Stimulated activated CD8-positive, alpha-beta memory T cell treated with anti-CD3 and anti-CD28 coated beads, Interleukin-15, amount 100 ng/mL, for 4 hours (primary cell): Measurements from ENCODE around the gene CLRN1.

ENCODE experiments used
- DNase-seq, 2 donors: peaks; one replicate each; pipeline ENCODE4 v3.0.0-alpha.2; 2020; ENCODE audit warnings: low read depth in 2 of 2

Gene CLRN1

GRCh38 chr3:150975992-150976368 is 3.5 kb upstream of the CLRN1 start:
- DNase-seq, result no peak

- DNase-seq, result no peak
Measured at GRCh38 chr3:150975086-150975991, 2.8 kb upstream of the CLRN1 start.

DNA sequence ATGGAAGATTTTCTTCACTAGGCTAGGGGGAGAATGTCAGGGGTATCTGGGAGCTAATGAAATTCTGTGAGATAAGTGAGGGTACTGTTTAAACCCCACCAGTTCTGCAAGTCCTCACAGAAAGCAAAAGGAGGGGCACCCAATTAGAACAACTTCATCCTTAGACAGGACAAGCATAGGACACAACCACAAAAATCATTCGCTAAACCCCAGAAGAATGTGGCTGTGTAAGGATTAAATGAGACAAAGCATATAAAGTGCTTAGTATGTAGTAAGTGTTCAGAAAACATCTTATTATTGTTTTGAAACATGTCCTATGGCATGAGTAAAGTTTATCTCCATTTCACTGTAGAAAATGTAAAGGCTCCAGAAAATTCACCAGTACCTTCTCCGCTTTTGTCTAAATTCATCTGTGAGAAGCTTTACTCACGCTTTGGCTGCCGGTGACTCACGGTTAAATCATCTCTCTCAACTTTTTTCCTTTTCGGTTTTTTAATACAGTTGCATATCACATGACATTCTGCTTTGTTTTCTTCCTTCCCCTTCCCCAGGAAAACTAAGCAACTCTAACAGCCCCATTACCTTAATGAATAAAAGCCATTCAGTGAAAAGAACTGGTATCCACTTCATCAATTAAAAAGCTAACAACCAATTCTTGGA is 1.7 kb downstream of the CLRN1 start:
- no peak for DNase-seq

- DNase-seq, result no peak
Measured at GRCh38 chr3:150968341-150969035, 4.0 kb downstream of the CLRN1 start.

GRCh38 chr3:150965436-150965835 is 7.1 kb downstream of the CLRN1 start:
- DNase-seq, result no peak

DNA sequence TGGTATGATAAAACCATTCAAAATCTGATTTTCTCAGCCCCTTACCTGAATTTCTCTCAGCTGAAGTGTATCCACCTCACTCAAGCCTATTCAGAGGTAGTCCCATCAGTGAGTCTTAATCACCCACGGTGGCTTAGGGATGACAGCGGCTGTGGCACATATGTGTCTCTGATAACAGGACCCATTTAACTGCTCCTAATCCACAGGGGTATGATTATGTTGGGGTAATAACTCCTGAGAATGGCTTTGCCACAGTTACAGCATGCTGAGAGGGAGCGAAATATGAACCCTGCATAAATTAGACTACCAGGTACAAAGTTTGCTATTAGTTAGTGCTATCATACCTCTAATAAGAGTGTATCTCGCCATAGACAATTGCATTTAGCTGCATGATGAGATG is 10.6 kb downstream of the CLRN1 start:
- no peak for DNase-seq

DNA sequence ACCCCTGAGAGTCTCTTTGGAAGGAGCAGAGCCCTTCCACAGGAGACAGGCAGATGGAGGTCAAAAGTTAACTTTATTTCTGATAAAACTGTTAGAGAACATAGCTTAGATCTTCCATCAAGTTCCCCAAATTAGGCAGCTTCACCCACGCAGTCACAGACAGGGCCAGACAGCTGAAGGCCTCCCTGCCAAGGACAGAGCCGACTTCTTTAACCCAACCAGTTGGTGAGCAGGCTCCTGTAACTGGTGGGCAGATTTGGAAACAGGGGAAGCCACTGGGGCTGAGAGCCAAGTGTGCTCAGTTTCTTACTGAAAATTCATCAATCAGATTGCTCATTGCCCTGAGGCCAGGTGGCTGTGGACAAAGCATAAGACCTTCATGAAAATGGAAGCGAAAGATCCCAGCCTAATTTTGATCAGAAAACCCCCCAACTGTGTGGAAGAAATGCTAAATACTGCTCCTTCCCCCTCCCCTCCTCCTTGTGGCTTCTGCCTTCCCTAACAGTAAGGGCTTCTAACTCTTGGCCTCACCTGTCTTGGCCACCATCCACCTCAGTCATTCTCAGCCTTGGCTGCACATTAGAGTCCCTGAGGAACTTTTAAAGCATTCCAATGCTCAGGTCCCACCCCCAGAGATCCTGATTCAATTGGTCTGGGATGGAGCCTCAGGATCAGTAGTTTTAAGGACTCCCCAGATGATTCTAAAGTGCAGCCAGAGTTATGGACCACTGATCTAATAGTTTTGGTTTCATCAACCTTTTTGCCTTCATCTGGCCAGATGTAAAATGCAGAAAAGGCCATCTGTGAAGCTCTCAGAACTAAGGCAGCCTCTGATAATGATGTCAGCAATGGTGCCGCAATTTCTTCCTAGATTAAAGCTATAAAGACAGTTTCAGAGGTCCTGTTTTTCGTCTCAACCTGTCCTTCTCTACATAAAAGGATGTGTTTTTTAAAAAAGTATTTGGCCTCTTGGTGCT is 11.5 kb downstream of the CLRN1 start:
- DNase-seq, result no peak

- DNase-seq, result no peak
Measured at GRCh38 chr3:150958683-150959082, 13.8 kb downstream of the CLRN1 start.

- DNase-seq, result no peak
Measured at GRCh38 chr3:150956376-150956775, 16.2 kb downstream of the CLRN1 start.

GRCh38 chr3:150951923-150952322 is 20.6 kb downstream of the CLRN1 start:
- DNase-seq, result no peak

DNA sequence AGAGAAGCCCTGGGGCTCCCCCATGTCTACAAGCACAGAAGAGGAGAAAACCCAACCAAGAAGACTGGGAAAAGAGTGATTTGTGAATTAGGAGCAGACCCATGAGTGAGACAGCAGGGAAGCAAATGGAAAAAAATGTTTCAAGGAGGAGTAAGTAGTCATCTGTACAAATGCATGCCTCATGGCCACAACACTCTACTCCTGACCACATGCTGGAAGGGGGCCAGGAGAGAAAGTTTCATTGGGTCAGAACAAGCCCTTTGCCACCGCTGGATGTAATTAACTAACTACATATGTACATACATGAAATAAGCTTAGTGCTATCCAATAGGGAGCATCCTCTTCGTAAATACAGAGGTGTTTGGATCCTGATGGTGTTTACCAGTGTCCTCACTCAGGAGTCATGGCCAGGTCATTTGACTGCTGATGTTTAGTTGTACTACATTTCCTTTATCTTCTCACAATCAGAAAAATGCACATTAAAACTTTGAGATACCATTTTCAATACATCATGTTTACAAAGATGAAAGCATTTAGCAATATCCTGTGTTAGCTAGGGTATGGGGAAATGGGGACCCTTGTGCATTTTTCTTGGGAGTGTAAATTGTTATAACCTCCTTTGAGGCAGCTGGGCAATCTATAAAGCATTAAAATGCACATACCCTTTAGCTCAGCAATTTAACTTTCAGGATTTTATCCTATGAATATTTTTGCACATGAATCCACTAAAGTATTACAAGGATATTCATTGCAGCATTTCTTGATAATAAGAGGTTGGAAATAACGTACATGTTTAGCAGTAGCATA is 27.1 kb downstream of the CLRN1 start:
- DNase-seq, result no peak

DNA sequence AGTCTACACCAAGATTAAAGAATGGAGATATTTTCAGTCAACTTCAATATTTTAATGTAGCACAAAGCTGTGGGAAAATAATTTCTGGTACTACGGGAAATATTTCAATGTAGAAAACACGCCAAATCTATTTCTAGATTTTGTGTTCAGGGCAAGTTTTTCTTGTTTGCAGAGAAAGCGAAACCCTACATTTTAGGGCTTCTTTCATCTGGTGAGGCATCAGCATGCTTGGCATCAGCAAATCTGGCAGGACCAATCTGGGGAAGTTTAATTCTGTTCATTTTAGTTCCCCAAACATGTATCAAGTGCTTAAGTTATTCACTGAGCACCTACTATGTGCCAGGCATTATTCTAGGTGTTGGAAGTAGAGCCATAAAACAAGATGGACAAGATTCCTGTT is 30.3 kb downstream of the CLRN1 start:
- DNase-seq, result no peak

DNA sequence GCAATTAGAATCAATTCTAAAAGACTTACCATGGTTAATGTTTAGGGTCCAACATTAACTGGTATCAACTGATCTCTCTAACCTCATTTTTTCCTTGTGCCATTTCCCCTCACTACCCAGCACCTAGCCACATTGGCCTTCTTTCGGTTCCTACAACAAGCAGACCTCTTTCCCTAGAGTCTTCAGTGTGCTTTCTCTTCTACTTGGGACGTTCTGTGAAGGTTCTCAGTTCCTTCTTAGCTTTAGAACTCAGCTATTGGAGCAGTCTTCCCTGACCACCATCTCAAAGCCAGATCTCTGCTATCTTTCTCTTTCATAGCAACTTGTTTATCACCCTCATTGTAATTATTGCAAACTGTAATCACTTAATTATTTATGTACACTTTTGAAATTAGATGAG is 35.8 kb downstream of the CLRN1 start:
- DNase-seq, result no peak

DNA sequence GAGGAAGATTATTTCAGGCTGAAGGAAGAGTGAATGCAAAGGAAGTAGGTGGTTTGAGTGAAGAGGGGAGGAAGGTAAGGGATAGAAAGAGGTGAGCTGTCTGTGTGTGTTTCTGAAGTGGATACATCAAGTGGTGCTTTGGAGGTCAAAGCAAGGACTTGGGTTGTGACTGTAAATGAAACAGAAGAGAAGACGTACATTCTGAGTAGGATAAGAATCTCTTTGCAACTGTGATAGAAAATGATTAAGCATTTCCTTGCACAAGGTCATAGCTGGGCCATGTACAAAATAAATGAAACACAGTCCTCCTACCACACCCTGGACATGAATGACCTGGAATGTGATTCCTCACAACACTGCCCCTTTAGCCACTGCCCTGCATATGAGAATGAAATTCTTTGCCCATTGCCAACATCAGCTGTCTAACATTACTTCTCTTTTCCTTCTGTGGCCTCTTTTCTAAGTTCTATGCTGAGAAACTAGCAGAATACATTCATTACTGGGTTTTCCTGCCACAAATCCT is 39.0 kb downstream of the CLRN1 start:
- DNase-seq, result no peak

DNA sequence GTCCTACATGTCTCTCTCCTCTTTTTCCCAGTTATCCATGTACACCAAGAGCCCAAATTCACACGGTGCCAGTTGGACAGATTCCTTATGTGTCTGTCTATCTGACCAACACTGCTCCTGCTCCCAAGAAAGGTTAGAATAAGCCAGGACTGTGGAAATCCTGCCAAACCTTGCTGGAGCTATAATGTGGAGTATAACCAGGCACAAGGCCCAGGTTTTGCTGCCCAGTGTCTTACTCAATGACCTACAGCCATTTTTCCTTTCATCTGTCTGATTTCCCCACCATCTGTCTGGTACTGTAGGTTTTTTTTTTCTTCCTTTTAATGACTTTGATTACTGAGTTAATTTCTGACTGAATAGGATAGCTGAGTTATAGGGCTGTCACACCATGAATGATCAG is 40.8 kb downstream of the CLRN1 start:
- no peak for DNase-seq

- no peak for DNase-seq
Measured at GRCh38 chr3:150930839-150931238, 41.7 kb downstream of the CLRN1 start.

DNA sequence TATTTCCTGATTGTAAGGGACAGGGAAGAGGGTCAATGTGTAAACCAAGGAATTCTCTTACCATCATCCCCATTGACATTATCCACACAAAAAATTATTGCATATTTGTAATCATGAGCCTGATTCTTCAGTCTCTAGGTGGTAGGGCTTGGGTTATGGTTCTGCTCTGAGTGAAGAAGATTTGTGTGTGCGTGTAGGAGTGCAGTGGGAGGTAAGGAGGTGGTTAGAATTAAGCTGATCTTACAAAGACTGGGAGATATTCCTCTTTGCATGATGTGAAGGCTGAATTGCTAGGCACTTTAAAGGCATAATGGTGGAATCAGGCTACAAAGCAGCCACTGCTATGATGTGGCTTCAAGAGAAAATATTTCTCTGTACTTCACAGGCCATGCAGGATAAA is 44.3 kb downstream of the CLRN1 start:
- DNase-seq, result no peak

- no peak for DNase-seq
Measured at GRCh38 chr3:150926328-150926727, 46.2 kb downstream of the CLRN1 start.

- DNase-seq, result peak; percentile 4 to 10
Measured at GRCh38 chr3:150925751-150926201, 46.8 kb downstream of the CLRN1 start.

DNA sequence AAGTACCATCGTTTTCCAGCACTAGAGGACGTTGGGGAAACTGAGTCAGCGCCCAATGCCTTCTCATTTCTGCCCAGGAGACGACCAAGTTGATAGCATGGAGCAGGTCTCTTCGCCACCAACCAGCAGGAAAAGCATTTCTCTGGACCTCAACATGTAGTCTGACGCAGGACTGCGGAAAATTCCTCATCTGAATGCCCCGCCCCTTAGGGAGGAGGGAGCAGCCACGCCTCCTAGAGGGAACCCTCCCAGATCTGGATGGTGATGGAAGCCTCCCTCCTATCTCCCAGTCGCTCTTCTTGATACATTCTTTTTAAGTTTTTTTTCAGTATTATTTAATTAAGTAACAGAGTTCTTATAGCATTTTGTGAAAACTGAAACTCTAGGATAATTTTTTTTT is 49.9 kb downstream of the CLRN1 start:
- no peak for DNase-seq
